ENCODE data around the gene TM9SF2.

DNA sequence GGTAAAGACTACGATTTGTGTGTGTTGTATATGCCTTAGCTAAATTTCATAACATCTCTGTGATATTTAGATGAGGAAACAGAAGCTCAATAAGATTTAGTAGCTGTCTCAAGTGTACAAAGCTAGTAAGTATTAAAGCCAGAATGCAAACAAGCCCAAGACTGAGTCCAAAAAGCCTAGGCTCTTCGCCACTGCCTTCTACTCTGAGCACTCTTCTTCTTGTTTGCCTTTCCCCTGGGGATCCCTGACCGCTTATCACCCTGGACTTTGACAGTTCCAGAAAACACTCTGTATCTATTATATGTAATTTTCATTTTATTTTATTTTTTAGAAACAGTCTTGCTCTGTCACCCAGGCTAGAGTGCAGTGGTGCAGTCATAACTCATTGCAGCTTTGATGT is 5.8 kb downstream of the TM9SF2 start:
- TF ChIP-seq, protein P1, sequence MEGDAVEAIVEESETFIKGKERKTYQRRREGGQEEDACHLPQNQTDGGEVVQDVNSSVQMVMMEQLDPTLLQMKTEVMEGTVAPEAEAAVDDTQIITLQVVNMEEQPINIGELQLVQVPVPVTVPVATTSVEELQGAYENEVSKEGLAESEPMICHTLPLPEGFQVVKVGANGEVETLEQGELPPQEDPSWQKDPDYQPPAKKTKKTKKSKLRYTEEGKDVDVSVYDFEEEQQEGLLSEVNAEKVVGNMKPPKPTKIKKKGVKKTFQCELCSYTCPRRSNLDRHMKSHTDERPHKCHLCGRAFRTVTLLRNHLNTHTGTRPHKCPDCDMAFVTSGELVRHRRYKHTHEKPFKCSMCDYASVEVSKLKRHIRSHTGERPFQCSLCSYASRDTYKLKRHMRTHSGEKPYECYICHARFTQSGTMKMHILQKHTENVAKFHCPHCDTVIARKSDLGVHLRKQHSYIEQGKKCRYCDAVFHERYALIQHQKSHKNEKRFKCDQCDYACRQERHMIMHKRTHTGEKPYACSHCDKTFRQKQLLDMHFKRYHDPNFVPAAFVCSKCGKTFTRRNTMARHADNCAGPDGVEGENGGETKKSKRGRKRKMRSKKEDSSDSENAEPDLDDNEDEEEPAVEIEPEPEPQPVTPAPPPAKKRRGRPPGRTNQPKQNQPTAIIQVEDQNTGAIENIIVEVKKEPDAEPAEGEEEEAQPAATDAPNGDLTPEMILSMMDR (IDR thresholded peaks at IDR 0.05): no peak
- no peak for TF ChIP-seq POLR2A (IDR thresholded peaks at IDR 0.05)

Measured in heart left ventricle (tissue), 13 donors.